Measurements from ENCODE around the gene ITGAL. TPM values are rescaled to one million over a fixed set of nuclear protein-coding genes. Genes with fewer than 3 reads are reported as not detected.

The ITGAL gene
- total RNA-seq, 2 experiments from 2014 or later, result 40.2 to 140 TPM

GRCh38 chr16:30565526-30565925, 93.0 kb downstream of the ITGAL start:
- ChIA-PET CTCF (ENCODE audit: unreplicated experiment) (interaction anchor here (1.5 kb wide), 1 partner anchor 63 kb away, joined by 4 read pairs; no protein-coding TSS in a partner anchor), POLR2A (interaction anchor here (1.3 kb wide), 1 partner anchor 8 kb away, joined by 3 read pairs; no protein-coding TSS in a partner anchor)
- Histone ChIP-seq H2AFZ (ENCODE audit: low read length) (no peak overlapping the region), H3K9me3 (ENCODE audit: low read length) (no peaks in the 10 kb centered on the region), H4K20me1 (ENCODE audit: insufficient read depth, low read length) (no peaks in the 10 kb centered on the region), H3K4me3 (ENCODE audit: low read depth, low read length, poor library complexity, severe bottlenecking) (no peak overlapping the region), H3K4me2 (ENCODE audit: low read length) (no peak overlapping the region), H3K4me1 (ENCODE audit: insufficient read depth, low read length, poor library complexity, severe bottlenecking) (peaks cover 21% of the 10 kb centered on the region), H3K27ac (ENCODE audit: low read depth, low read length, poor library complexity, severe bottlenecking) (no peak overlapping the region), H3K9me2 (ENCODE audit: insufficient read depth, low read length) (no peaks in the 10 kb centered on the region), H3K36me3 (ENCODE audit: insufficient read depth, low read length) (no peaks in the 10 kb centered on the region), H3K79me2 (ENCODE audit: insufficient read depth, low read depth, low read length) (no peaks in the 10 kb centered on the region; the same call in 1 of the 2 replicates)
- DNase-seq (ENCODE audit: low spot score), result no peak
- TF ChIP-seq EZH2phosphoT487 (IDR thresholded peaks at IDR 0.05; ENCODE audit: borderline replicate concordance, low read depth, low read length) (no peak), CTCF (conservative IDR thresholded peaks at IDR 0.05; ENCODE audit: low read length) (no peak)
- no TSS peak for BruUV-seq (replicated peaks)
- intact Hi-C loops (cut with micrococcal nuclease; ENCODE audit: unreplicated experiment), result no loop called here

- intact Hi-C loops (cut with micrococcal nuclease; ENCODE audit: unreplicated experiment), result no loop called here
- Histone ChIP-seq H2AFZ (ENCODE audit: low read length) (no peak overlapping the region), H3K4me3 (ENCODE audit: low read depth, low read length, poor library complexity, severe bottlenecking) (no peak overlapping the region), H3K9me3 (ENCODE audit: low read length) (no peaks in the 10 kb centered on the region), H3K9me2 (ENCODE audit: insufficient read depth, low read length) (no peaks in the 10 kb centered on the region), H3K4me1 (ENCODE audit: insufficient read depth, low read length, poor library complexity, severe bottlenecking) (peaks cover 21% of the 10 kb centered on the region), H3K79me2 (ENCODE audit: insufficient read depth, low read depth, low read length) (no peaks in the 10 kb centered on the region; the same call in 1 of the 2 replicates), H3K4me2 (ENCODE audit: low read length) (no peak overlapping the region), H3K27ac (ENCODE audit: low read depth, low read length, poor library complexity, severe bottlenecking) (no peak overlapping the region), H4K20me1 (ENCODE audit: insufficient read depth, low read length) (no peaks in the 10 kb centered on the region), H3K36me3 (ENCODE audit: insufficient read depth, low read length) (no peaks in the 10 kb centered on the region)
- no peak for DNase-seq (ENCODE audit: low spot score)
- BruUV-seq (replicated peaks), result no TSS peak
- ChIA-PET POLR2A (interaction anchor here (1.3 kb wide), 1 partner anchor 9 kb away, joined by 3 read pairs; no protein-coding TSS in a partner anchor), CTCF (ENCODE audit: unreplicated experiment) (interaction anchor here (1.5 kb wide), 1 partner anchor 63 kb away, joined by 4 read pairs; no protein-coding TSS in a partner anchor)
- TF ChIP-seq CTCF (conservative IDR thresholded peaks at IDR 0.05; ENCODE audit: low read length) (no peak), EZH2phosphoT487 (IDR thresholded peaks at IDR 0.05; ENCODE audit: borderline replicate concordance, low read depth, low read length) (no peak)
Observed at GRCh38 chr16:30565984-30566383, 93.4 kb downstream of the ITGAL start.

- Histone ChIP-seq H3K4me2 (ENCODE audit: low read length) (no peak overlapping the region), H3K9me2 (ENCODE audit: insufficient read depth, low read length) (no peaks in the 10 kb centered on the region), H3K4me3 (ENCODE audit: low read depth, low read length, poor library complexity, severe bottlenecking) (no peak overlapping the region), H3K4me1 (ENCODE audit: insufficient read depth, low read length, poor library complexity, severe bottlenecking) (peaks cover 21% of the 10 kb centered on the region), H3K9me3 (ENCODE audit: low read length) (no peaks in the 10 kb centered on the region), H3K79me2 (ENCODE audit: insufficient read depth, low read depth, low read length) (no peaks in the 10 kb centered on the region; the same call in 1 of the 2 replicates), H3K36me3 (ENCODE audit: insufficient read depth, low read length) (no peaks in the 10 kb centered on the region), H2AFZ (ENCODE audit: low read length) (no peak overlapping the region), H3K27ac (ENCODE audit: low read depth, low read length, poor library complexity, severe bottlenecking) (no peak overlapping the region), H4K20me1 (ENCODE audit: insufficient read depth, low read length) (no peaks in the 10 kb centered on the region)
- no TSS peak for BruUV-seq (replicated peaks)
- intact Hi-C loops (cut with micrococcal nuclease; ENCODE audit: unreplicated experiment), result no loop called here
- no peak for TF ChIP-seq CTCF (conservative IDR thresholded peaks at IDR 0.05; ENCODE audit: low read length)
- no peak for TF ChIP-seq EZH2phosphoT487 (IDR thresholded peaks at IDR 0.05; ENCODE audit: borderline replicate concordance, low read depth, low read length)
- ChIA-PET POLR2A (interaction anchor here (1.3 kb wide), 1 partner anchor 9 kb away, joined by 3 read pairs; no protein-coding TSS in a partner anchor), CTCF (ENCODE audit: unreplicated experiment) (interaction anchor here (1.5 kb wide), 1 partner anchor 62 kb away, joined by 4 read pairs; no protein-coding TSS in a partner anchor)
- no peak for DNase-seq (ENCODE audit: low spot score)
Observed at GRCh38 chr16:30566531-30566930, 94.0 kb downstream of the ITGAL start.

Data from OCI-LY7 (cell line).